HepG2 (cell line): ENCODE results near the gene ETHE1. TPM values are rescaled to one million over a fixed set of nuclear protein-coding genes. Genes with fewer than 3 reads are reported as not detected.

Source experiments
- ATAC-seq: fragments of 200-7000 bp; cut with Tn5 transposase; 3 replicates; pipeline ENCODE4 v1.9.1; 2020; ENCODE audit warnings: mild to moderate bottlenecking, moderate library complexity
- BruUV-seq: library from RNA; stranded (reverse); fragments of 400-500 nt; replicated peaks from 2 replicates; lab custom pipeline; 2021; lab: Mats Ljungman, UMichigan
- CTCF ChIA-PET: fragments of 300-600 bp; formaldehyde crosslinking; extraction: SDS; loops from one replicate; lab custom pipeline; 2021; ENCODE audit warnings: low total read pairs, inconsistent platforms, low intra/inter-chr PET ratio; lab: Yijun Ruan, JAX
- POLR2A ChIA-PET: fragments of 350-600 bp; sonication (Branson Sonifier 250); formaldehyde crosslinking; loops from one replicate; lab custom pipeline; 2020; ENCODE audit warnings: antibody characterized with exemption, inconsistent platforms; lab: Yijun Ruan, JAX
- DNase-seq: peaks from one replicate; pipeline ENCODE4 v3.0.0-alpha.2; 2015; ENCODE audit warnings: low spot score
- FAIRE-seq: peaks from 3 replicates; lab custom pipeline; 2011; peaks lifted over from hg19 to GRCh38; lab: Jason Lieb, UNC
- H2AFZ ChIP-seq: one replicate; pipeline ENCODE4 v1.6.1; 2011; ENCODE audit warnings: low read length, inconsistent platforms
- H3K27ac ChIP-seq: fragments of 300-600 bp; 3 replicates; pipeline ENCODE4 v1.8.0; 2011; ENCODE audit warnings: mixed run types, mild to moderate bottlenecking, mixed read lengths, low read length, inconsistent platforms; ENCODE audit not compliant: insufficient read depth; ENCODE audit errors: extremely low read length
- H3K27me3 ChIP-seq, 2 experiments: fragments of 200-600 bp in 1 of 2; 2 replicates in 1 of 2; 3 replicates in 1 of 2; pipeline versions ENCODE4 v1.6.0 to v1.8.0; 2011; ENCODE audit warnings: low read length in 2 of 2, mild to moderate bottlenecking in 2 of 2, moderate library complexity in 2 of 2, inconsistent platforms in 1 of 2; ENCODE audit not compliant: insufficient read depth in 2 of 2, control insufficient read depth in 1 of 2
- H3K36me3 ChIP-seq, 2 experiments: fragments of 200-600 bp in 1 of 2; replicated peaks in 1 of 2; 2 replicates in 1 of 2; 3 replicates in 1 of 2; pipeline versions ENCODE4 v1.5.1 to v1.8.0; 2011; ENCODE audit warnings: low read length in 2 of 2, inconsistent platforms in 1 of 2; ENCODE audit not compliant: insufficient read depth in 2 of 2, control insufficient read depth in 1 of 2
- H3K4me1 ChIP-seq: 2 replicates; pipeline ENCODE4 v1.5.1; 2012; ENCODE audit warnings: low read length, inconsistent platforms; ENCODE audit not compliant: insufficient read depth
- H3K4me2 ChIP-seq: 2 replicates; pipeline ENCODE4 v1.6.0; 2011; ENCODE audit warnings: low read depth, low read length, inconsistent platforms
- H3K4me3 ChIP-seq, 3 experiments: fragments of 200-600 bp in 1 of 3; sonication (generic), shearing (Covaris generic) in 1 of 3; replicated peaks in 1 of 3; 2 replicates each; pipeline ENCODE4 v1.5.1; 2011 to 2016; ENCODE audit warnings: low read length in 3 of 3, inconsistent platforms in 2 of 3, low read depth in 2 of 3, mild to moderate bottlenecking in 2 of 3, control low read depth in 1 of 3, mixed read lengths in 1 of 3; ENCODE audit not compliant: insufficient read depth in 1 of 3
- H3K79me2 ChIP-seq: one replicate; pipeline ENCODE4 v1.6.1; 2011; ENCODE audit warnings: low read length, inconsistent platforms; ENCODE audit not compliant: insufficient read depth
- H3K9ac ChIP-seq: 2 replicates; pipeline ENCODE4 v1.6.0; 2011; ENCODE audit warnings: mild to moderate bottlenecking, low read depth, low read length, inconsistent platforms; ENCODE audit not compliant: insufficient read depth
- H3K9me3 ChIP-seq: 2 replicates; pipeline ENCODE4 v1.5.1; 2012; ENCODE audit warnings: mild to moderate bottlenecking, low read length
- H4K20me1 ChIP-seq: 2 replicates; pipeline ENCODE4 v1.6.0; 2011; ENCODE audit warnings: inconsistent platforms, mild to moderate bottlenecking, low read length, moderate library complexity; ENCODE audit not compliant: insufficient read depth
- CEBPB ChIP-seq: IDR thresholded peaks from 2 replicates; pipeline ENCODE4 v1.6.1; 2011; ENCODE audit warnings: low read depth, low read length, improper control_type of control experiment, borderline replicate concordance
- CREB1 ChIP-seq, 2 experiments: fragments of 450-650 bp in 1 of 2; IDR thresholded peaks; 2 replicates each; pipeline ENCODE4 v1.6.1; 2016 to 2017; ENCODE audit warnings: control low read depth in 1 of 2, mild to moderate bottlenecking in 1 of 2, missing compliant biosample characterization in 1 of 2, missing genetic modification characterization in 1 of 2
- MAF1 ChIP-seq: sonication (generic); formaldehyde crosslinking; IDR thresholded peaks from 2 replicates; pipeline ENCODE4 v1.5.0; 2020; ENCODE audit warnings: missing genetic modification reagents, borderline replicate concordance
- NFIB ChIP-seq: sonication (generic); formaldehyde crosslinking; IDR thresholded peaks from 2 replicates; pipeline ENCODE4 v1.9.0; 2021; ENCODE audit warnings: missing genetic modification reagents, mild to moderate bottlenecking, borderline replicate concordance
- RFXAP ChIP-seq: sonication (generic); formaldehyde crosslinking; IDR thresholded peaks from 2 replicates; pipeline ENCODE4 v1.4.0; 2020; ENCODE audit warnings: missing genetic modification reagents, borderline replicate concordance
- ZBTB21 ChIP-seq: sonication (generic); formaldehyde crosslinking; IDR thresholded peaks from 2 replicates; pipeline ENCODE4 v1.4.0; 2020; ENCODE audit warnings: missing genetic modification reagents
- ZNF350 ChIP-seq: sonication (generic); formaldehyde crosslinking; IDR thresholded peaks from 2 replicates; pipeline ENCODE4 v1.4.0; 2020; ENCODE audit warnings: mild to moderate bottlenecking, low read depth, missing genetic modification reagents, borderline replicate concordance
- ZSCAN22 ChIP-seq: sonication (generic); formaldehyde crosslinking; IDR thresholded peaks from 2 replicates; pipeline ENCODE4 v1.4.0; 2020; ENCODE audit warnings: mild to moderate bottlenecking, missing genetic modification reagents
- WGBS: methylation state at CpG from one replicate; pipeline ENCODE4 v1.1.6; 2017; ENCODE audit warnings: low lambda C conversion rate; 5-methylcytosine and 5-hydroxymethylcytosine counted together
- in situ Hi-C: cut with HindIII; loops from 2 replicates; pipeline ENCODE4 v1.10.0; 2017; ENCODE audit warnings: low pct_unique_long_range_greater_than_20kb; ENCODE audit not compliant: extremely low pct_ligation_motif_present
- intact Hi-C: fragments of 100-400 bp; cut with micrococcal nuclease; formaldehyde crosslinking; loops from one replicate; pipeline ENCODE4 v1.10.0; 2022; ENCODE audit not compliant: unreplicated experiment
- polyA plus RNA-seq, 8 experiments: library from polyadenylated mRNA; depleted of rRNA in 3 of 8; stranded (reverse) in 7 of 8; unstranded in 1 of 8; fragments of >200 nt; fragmentation: Illumina TruSeq in 4 of 8; extraction: Trizol in 4 of 8; gene quantifications; 2 replicates each; pipeline versions ENCODE4 v1.2.1 to v1.2.3, GENCODE V29; 2011 to 2016; ENCODE audit warnings: low read depth in 4 of 8, missing spikeins in 1 of 8, mixed read lengths in 1 of 8; ENCODE audit not compliant: insufficient read depth in 1 of 8
- total RNA-seq, 5 experiments: library from RNA; depleted of rRNA; stranded (reverse); fragments of >200 nt; fragmentation: Illumina TruSeq; extraction: Trizol; gene quantifications; 2 replicates each; pipeline ENCODE4 v1.2.3, GENCODE V29; 2016; ENCODE audit warnings: low read depth in 1 of 5
- TF ChIP-seq, protein P1 (sequence below): sonication (generic); formaldehyde crosslinking; IDR thresholded peaks from 2 replicates; pipeline ENCODE4 v1.5.1; 2020; ENCODE audit warnings: missing genetic modification reagents, mild to moderate bottlenecking, borderline replicate concordance
- TF ChIP-seq, protein P2 (sequence below): sonication (generic); formaldehyde crosslinking; IDR thresholded peaks from 2 replicates; pipeline ENCODE4 v1.4.0; 2020; ENCODE audit warnings: low read depth, mild to moderate bottlenecking, missing genetic modification reagents

ETHE1 gene
- total and polyA plus RNA-seq, 2 of the 13 experiments (the other 11 are each of a cell fraction or from before 2014, with no cell fraction given), result 32.5 to 58.4 TPM

DNA sequence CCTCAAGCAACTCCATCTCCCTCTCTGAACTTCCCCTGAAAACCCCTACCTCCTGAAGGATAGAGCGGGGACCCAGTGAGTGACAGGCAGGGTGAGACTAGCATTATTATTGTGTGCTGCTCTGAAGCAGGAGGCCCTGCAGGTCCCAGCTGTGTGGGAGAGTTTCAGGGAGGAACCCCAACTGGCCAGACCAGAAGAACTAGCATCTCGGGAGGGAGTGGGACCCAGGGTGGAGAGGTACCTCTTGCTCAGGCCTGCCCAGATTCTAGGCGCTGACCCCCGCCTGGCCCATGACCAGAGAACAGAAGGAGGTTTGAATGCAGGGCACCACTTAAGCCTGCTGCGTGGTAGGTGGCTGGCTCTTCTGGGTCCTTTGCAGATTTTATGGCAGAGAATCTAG, 55.9 kb downstream of the ETHE1 start:
- no TSS peak for BruUV-seq
- TF ChIP-seq, protein P1, sequence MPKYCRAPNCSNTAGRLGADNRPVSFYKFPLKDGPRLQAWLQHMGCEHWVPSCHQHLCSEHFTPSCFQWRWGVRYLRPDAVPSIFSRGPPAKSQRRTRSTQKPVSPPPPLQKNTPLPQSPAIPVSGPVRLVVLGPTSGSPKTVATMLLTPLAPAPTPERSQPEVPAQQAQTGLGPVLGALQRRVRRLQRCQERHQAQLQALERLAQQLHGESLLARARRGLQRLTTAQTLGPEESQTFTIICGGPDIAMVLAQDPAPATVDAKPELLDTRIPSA (CRISPR knock-in tag), result no peak
- TF ChIP-seq, protein P2, sequence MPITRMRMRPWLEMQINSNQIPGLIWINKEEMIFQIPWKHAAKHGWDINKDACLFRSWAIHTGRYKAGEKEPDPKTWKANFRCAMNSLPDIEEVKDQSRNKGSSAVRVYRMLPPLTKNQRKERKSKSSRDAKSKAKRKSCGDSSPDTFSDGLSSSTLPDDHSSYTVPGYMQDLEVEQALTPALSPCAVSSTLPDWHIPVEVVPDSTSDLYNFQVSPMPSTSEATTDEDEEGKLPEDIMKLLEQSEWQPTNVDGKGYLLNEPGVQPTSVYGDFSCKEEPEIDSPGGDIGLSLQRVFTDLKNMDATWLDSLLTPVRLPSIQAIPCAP (CRISPR knock-in tag), result no peak
- TF ChIP-seq ZSCAN22 (CRISPR knock-in tag) (no peak), NFIB (no peak)
- no peak overlapping the region for H3K4me2 ChIP-seq
- no peak overlapping the region for H3K27ac ChIP-seq
- in situ Hi-C loops (no loop called here), intact Hi-C loops (no loop called here)
- H3K4me3 ChIP-seq, result no peak overlapping the region
- ChIA-PET POLR2A (interaction anchor here (0.8 kb wide), 1 partner anchor 33 kb away, joined by 3 read pairs; no protein-coding TSS in a partner anchor), CTCF (no interaction called here)
- ATAC-seq (peak; percentile 15; the same call in 2 of the 3 replicates), FAIRE-seq (no peak), DNase-seq (no peak)
- no peaks in the 10 kb centered on the region for H3K79me2 ChIP-seq
- H3K4me1 ChIP-seq, result peaks cover 29% of the 10 kb centered on the region
- no peaks in the 10 kb centered on the region for H3K27me3 ChIP-seq
- 0 out of 5 replicates have a peak, but pooled peaks cover 0 to 1% of the 10 kb centered on the region in 2 experiments for H3K36me3 ChIP-seq
- no peak overlapping the region for H3K9ac ChIP-seq
- no peak overlapping the region for H2AFZ ChIP-seq
- no peaks in the 10 kb centered on the region for H3K9me3 ChIP-seq
- 32% methylated on average over 2 of the region's 5 CpGs for WGBS
- H4K20me1 ChIP-seq, result no peaks in the 10 kb centered on the region

DNA sequence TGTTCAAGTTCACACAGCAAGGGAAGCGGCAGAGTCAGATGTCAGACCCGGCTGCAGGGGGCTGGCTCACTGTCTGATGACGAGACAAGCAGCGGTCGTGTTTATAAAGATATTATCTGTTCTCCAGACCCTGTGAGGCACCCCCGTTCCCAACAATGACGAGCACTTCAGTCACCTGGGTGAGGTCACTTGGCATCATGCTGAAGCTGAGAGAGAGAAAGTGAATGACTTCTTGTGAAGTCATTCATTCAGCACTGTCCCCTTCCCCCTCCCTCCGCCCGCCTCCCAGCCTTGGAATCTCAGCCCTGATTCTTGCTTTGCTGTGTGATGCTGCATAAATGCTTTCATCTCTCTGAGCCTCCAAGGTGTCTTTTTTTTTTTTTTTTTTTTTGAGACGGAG, 56.7 kb downstream of the ETHE1 start:
- Histone ChIP-seq H3K9ac (no peak overlapping the region), H4K20me1 (no peaks in the 10 kb centered on the region), H3K36me3 (no peaks in the 10 kb centered on the region), H3K4me1 (peaks cover 29% of the 10 kb centered on the region), H3K79me2 (no peaks in the 10 kb centered on the region), H2AFZ (no peak overlapping the region), H3K27me3 (no peaks in the 10 kb centered on the region), H3K27ac (no peak overlapping the region), H3K4me3 (no peak overlapping the region), H3K4me2 (peak overlapping the region; percentile 36; the same call in 1 of the 2 replicates), H3K9me3 (no peaks in the 10 kb centered on the region)
- in situ Hi-C loops, result no loop called here
- TF ChIP-seq CEBPB, result no peak
- TF ChIP-seq RFXAP (CRISPR knock-in tag), result no peak
- no peak for TF ChIP-seq MAF1 (CRISPR knock-in tag)
- no peak for TF ChIP-seq ZNF350 (CRISPR knock-in tag)
- peak; percentile 70 for TF ChIP-seq CREB1 (IDR thresholded peaks at IDR 0.05)
- TF ChIP-seq CREB1 (CRISPR knock-in tag; IDR thresholded peaks at IDR 0.05), result no peak
- TF ChIP-seq ZBTB21, result peak; percentile 58; the same call in 1 of the 2 replicates
- no peak for FAIRE-seq
- CTCF ChIA-PET, result no interaction called here
- POLR2A ChIA-PET, result interaction anchor here (0.8 kb wide), 1 partner anchor 34 kb away, joined by 3 read pairs; no protein-coding TSS in a partner anchor
- no peak for ATAC-seq
- no peak for DNase-seq
- WGBS, result 37% methylated on average over 5 of the region's 10 CpGs
- intact Hi-C loops, result no loop called here
- BruUV-seq, result no TSS peak
